ENCODE measurements around the gene SPACDR. TPM values are rescaled to one million over a fixed set of nuclear protein-coding genes. Genes with fewer than 3 reads are reported as not detected.

The SPACDR gene
- total RNA-seq, 1 donor from 2014 or later, result not detected

- Histone ChIP-seq H3K4me1 (peaks cover 32% of the 10 kb centered on the region), H2AFZ (replicated peaks) (no peak overlapping the region), H3K79me2 (ENCODE audit: low read depth) (peaks cover 62% of the 10 kb centered on the region), H3K27me3 (no peaks in the 10 kb centered on the region), H3K36me3 (no peaks in the 10 kb centered on the region), H3K4me3 (peak overlapping the region; percentile 81), H3F3A (ENCODE audit: low read depth) (peaks cover 72% of the 10 kb centered on the region), H3K27ac (no peak overlapping the region), H3K9ac (no peak overlapping the region), H4K20me1 (ENCODE audit: low read depth) (peaks cover 51% of the 10 kb centered on the region), H3K9me3 (ENCODE audit: low read depth) (no peaks in the 10 kb centered on the region), H3K4me2 (peak overlapping the region; percentile 85)
- H3K27me3 Mint-ChIP-seq (ENCODE audit: insufficient read depth, low read depth), result peaks cover 8% of the 10 kb centered on the region
- H3K4me1 Mint-ChIP-seq, result peaks cover 46% of the 10 kb centered on the region
- H3K9me3 Mint-ChIP-seq, result no peaks in the 10 kb centered on the region
- TF ChIP-seq EZH2 (IDR thresholded peaks at IDR 0.05) (no peak), EZH2phosphoT487 (IDR thresholded peaks at IDR 0.05) (no peak), CTCF (IDR thresholded peaks at IDR 0.05) (no peak)
- no peak for DNase-seq (ENCODE audit: low spot score)
- peak overlapping the region; percentile 90 for H3K4me3 Mint-ChIP-seq
- H3K27ac Mint-ChIP-seq, result no peak overlapping the region
- H3K36me3 Mint-ChIP-seq, result peaks cover 29% of the 10 kb centered on the region
Measured at GRCh38 chr7:100434297-100435144, 29.5 kb downstream of the SPACDR start.

- no peak overlapping the region for H3K9ac ChIP-seq
- no peak overlapping the region for H3K27ac ChIP-seq
- H3K27ac Mint-ChIP-seq, result no peak overlapping the region
- peaks cover 32% of the 10 kb centered on the region for H3K36me3 Mint-ChIP-seq
- no peak overlapping the region for H2AFZ ChIP-seq (replicated peaks)
- no peaks in the 10 kb centered on the region for H3K36me3 ChIP-seq
- H3K4me3 ChIP-seq, result no peak overlapping the region
- H4K20me1 ChIP-seq (ENCODE audit: low read depth), result peaks cover 51% of the 10 kb centered on the region
- no peaks in the 10 kb centered on the region for H3K9me3 ChIP-seq (ENCODE audit: low read depth)
- peaks cover 32% of the 10 kb centered on the region for H3K4me1 ChIP-seq
- no peak for DNase-seq (ENCODE audit: low spot score)
- H3K9me3 Mint-ChIP-seq, result peaks cover 2% of the 10 kb centered on the region
- H3F3A ChIP-seq (ENCODE audit: low read depth), result peaks cover 77% of the 10 kb centered on the region
- peaks cover 49% of the 10 kb centered on the region for H3K4me1 Mint-ChIP-seq
- no peaks in the 10 kb centered on the region for H3K27me3 ChIP-seq
- no peak for TF ChIP-seq CTCF (IDR thresholded peaks at IDR 0.05)
- no peak for TF ChIP-seq EZH2 (IDR thresholded peaks at IDR 0.05)
- TF ChIP-seq EZH2phosphoT487 (IDR thresholded peaks at IDR 0.05), result no peak
- peak overlapping the region; percentile 90 for H3K4me3 Mint-ChIP-seq
- peaks cover 12% of the 10 kb centered on the region for H3K27me3 Mint-ChIP-seq (ENCODE audit: insufficient read depth, low read depth)
- H3K4me2 ChIP-seq, result no peak overlapping the region
- H3K79me2 ChIP-seq (ENCODE audit: low read depth), result peaks cover 62% of the 10 kb centered on the region
Measured at GRCh38 chr7:100433592-100434296, 30.3 kb downstream of the SPACDR start.

- Histone ChIP-seq H3K27me3 (no peaks in the 10 kb centered on the region), H3K9ac (no peak overlapping the region), H3K27ac (no peak overlapping the region), H3F3A (ENCODE audit: low read depth) (peaks cover 82% of the 10 kb centered on the region), H3K36me3 (no peaks in the 10 kb centered on the region), H3K79me2 (ENCODE audit: low read depth) (peaks cover 62% of the 10 kb centered on the region), H3K4me2 (no peak overlapping the region), H3K9me3 (ENCODE audit: low read depth) (no peaks in the 10 kb centered on the region), H4K20me1 (ENCODE audit: low read depth) (peaks cover 51% of the 10 kb centered on the region), H3K4me1 (peaks cover 32% of the 10 kb centered on the region), H3K4me3 (no peak overlapping the region), H2AFZ (replicated peaks) (no peak overlapping the region)
- Mint-ChIP-seq H3K4me1 (peaks cover 49% of the 10 kb centered on the region), H3K36me3 (peaks cover 32% of the 10 kb centered on the region), H3K4me3 (no peak overlapping the region), H3K27ac (no peak overlapping the region), H3K27me3 (ENCODE audit: insufficient read depth, low read depth) (peaks cover 12% of the 10 kb centered on the region), H3K9me3 (peaks cover 2% of the 10 kb centered on the region)
- no peak for TF ChIP-seq EZH2 (IDR thresholded peaks at IDR 0.05)
- TF ChIP-seq EZH2phosphoT487 (IDR thresholded peaks at IDR 0.05), result no peak
- TF ChIP-seq CTCF (IDR thresholded peaks at IDR 0.05), result no peak
- DNase-seq (ENCODE audit: low spot score), result no peak
Measured at GRCh38 chr7:100433276-100433591, 30.8 kb downstream of the SPACDR start.

Data from neural progenitor cell (in vitro differentiated cells).